Amygdala (tissue), 56 donors: ENCODE measurements around the gene SYT5.
"Not testable (repeated sequence)": the region's sequence is repeated elsewhere in the genome, so short reads cannot be mapped to it uniquely, and the experiment has no call there.

Experiments
- DNase-seq, 56 donors: peaks; one replicate each; lab custom pipeline; 2025; lab: John Stamatoyannopoulos, UW

SYT5 gene

DNA sequence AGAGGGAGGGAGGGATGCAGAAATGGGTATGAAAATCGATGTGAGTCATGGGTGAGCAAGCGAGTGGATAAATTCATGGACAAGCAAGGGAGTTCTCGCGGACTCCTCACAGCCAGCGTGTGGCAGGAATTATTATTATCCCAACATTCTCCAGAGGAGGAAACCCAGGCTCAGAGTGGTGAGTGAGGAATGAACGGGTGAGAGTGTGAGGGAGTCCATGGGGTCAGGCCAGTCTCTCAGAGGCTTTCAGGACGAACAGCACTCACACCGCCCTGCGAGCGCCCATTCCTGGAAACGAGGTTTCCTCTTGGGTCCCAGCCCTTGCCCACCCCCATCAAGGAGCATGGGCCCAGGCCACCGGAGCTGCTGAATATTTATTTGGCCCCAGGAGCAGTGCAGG is 7.3 kb downstream of the SYT5 start:
- DNase-seq = no peak

DNA sequence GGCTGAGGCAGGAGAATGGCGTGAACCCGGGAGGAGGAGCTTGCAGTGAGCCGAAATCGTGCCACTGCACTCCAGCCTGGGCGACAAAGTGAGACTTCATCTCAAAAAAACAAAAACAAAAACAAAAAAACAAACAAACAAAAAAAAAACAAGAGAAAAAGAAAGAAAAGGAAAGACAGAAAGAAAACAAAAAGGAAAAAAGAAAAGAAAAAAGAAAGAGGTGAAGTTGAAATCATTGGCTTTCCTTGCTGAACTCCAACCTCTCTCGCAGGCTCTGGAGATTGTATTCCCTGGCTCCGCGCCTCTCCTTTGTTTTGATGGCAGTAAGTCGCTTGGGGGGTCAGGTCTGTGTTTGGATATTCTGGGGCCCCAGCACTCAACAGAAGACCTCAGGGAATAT is 7.8 kb downstream of the SYT5 start:
- not testable (repeated sequence) for DNase-seq

DNA sequence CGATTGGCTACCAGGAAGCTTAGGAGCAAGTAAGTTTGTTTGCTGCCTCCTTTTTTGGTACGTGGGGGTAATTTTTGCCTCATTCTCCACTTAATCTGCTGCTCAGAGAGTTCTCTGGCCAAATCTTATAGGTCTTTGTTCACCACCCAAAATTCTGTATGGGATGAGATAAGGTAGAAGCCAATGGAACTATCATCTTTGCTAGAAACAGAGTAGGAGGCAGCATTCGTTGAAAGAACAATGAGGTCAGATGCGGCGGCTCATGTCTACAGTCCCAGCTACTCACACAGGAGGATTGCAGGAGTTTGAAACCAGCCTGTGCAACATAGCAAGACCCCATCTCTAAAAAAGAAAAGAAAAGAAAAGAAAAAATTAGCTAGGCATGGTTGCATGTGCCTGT is 8.6 kb downstream of the SYT5 start:
- DNase-seq = no peak

DNA sequence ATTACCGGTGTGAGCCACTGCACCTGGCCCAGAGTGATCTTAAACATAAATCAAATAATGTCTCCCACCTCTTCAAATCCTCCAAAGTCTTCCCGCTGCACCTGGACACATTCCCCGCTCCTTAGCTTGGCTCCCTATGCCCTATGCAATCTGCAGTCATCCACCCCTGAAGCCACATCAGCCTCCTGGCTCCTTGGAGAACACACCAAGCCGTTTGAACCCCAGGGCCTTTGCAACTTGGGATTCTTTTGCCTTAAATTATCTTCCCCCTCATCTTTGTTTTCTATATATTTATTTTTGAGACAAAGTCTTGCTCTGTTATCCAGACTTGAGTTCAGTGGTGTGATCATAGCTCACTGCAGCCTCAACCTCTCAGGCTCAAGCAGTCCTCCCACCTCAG is 11.0 kb downstream of the SYT5 start:
- no peak for DNase-seq

DNA sequence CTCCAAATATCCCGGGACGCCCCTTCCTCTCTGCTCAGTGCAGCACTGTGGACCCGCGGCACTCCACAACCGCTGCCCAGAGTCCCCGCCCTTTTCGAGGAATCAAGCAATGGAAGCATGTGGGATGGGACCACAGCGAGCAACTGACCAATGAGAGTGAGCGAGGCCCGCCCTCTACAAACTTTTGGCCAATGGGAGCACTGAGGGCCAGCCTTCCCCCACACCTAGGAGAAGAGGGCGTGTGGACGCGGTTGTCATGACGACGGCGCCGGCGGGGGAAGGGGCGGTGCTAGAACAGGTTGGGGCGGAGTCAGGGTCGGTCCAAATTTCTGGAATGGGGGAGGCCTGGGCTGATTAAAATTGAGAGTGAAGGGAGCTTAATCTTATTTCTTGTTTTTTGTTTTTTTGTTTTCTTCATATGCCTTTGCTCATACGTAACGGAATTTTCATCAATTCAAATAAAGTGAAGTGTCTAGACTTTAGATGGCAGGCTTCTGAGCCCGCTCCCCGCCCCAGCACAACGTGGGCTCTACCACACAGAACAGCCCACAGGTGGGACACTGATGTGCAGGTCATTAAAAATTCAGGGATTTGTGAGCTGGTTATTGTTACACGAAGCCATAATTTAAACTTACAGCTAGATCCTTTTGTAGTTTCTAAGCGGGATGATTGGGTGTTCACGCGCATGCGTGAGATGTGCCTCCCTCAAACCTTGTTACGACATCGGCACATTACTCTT is 13.4 kb downstream of the SYT5 start, which contains the start of gene DNAAF3:
TSS of gene DNAAF3 (minus strand) at position 84 of the 739 bp plus-strand sequence. CDS start 200 bp downstream, outside the sequence.
- DNase-seq = peak in 55 of 56 donors; percentile 25 to 96 (median 83)

DNA sequence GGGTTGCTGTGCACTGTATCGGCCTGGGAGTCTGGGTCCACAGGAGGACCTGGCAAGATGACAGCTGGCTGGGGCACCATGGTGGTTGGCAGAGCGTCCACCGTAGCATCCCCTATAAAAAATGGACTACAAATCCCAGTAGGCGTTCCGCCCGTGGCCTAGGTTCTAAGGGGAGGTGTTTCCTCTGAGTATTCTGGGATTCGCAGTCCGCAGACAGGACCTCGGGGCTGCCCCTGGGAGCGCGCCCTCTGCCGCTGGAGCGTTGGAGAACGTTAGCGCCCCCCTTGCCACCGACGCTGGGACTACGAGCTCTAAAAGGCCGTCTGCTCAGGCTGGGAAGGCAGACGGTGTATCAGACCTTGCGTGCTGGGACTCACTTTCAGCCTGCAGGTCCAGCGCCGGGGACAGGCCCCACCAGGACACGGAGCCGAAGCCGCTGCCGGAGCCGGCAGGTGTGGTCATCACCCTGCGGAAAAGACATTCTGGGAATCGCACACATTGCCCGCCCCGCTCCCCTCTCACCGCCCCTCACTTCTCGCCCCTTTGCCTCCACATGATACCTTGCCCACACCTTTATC is 14.0 kb downstream of the SYT5 start:
- DNase-seq = peak in 31 of 56 donors; percentile 6 to 69 (median 38)

DNA sequence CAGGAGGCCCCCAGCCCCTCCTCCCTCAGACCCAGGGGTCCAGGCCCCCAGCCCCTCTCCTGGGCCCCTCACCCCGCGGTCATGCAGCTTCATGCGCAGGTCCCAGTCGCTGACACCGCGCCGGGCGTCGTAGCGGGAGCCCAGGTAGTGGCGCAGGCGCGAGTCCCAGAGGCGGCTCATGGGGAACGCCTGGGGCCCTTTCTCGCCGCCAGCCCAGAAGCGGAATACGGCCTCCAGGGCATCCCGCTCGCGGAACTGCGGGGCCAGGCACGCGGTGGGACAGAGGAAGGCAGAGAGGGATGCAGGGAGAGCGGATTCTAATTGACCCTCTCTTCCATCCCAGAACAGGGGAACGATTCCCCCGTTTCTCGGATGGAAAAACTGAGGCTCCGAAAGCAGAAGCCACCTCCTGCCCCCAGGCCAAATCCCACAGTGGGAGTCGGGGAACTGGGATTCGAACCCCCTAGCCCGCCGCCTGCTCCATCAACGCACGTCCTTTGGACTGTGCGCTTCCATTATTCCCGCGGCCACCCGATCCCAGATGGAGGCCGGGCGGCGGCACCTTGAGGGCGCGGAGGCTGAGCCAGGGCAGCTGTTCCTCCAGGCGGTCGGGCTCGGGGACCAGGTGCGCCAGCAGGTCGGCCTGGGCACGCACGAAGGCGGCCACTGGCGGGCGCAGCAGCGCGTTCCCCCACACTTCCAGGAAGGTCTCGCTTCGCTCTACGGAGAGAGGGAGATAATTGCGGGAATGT is 18.3 kb downstream of the SYT5 start:
- DNase-seq = no peak

DNA sequence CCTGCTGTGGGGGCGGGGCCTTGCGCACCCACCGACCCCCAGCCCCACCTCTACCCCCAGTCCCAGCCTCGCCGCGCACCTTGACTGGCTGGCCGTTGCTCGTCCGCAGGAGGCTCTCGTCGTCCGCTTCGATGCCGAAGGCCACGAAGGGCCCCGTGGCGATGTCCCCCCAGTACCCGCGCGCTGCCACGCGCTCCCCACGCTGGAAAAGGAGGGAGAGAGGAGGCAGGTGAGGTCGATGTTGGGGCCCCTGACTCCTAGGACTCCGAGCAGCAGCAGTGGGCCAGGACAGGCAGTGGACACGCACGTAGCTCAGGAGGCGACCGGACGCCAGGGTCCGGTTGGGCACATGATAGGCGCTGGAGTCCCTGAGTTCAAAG is 19.1 kb downstream of the SYT5 start:
- DNase-seq = no peak

DNA sequence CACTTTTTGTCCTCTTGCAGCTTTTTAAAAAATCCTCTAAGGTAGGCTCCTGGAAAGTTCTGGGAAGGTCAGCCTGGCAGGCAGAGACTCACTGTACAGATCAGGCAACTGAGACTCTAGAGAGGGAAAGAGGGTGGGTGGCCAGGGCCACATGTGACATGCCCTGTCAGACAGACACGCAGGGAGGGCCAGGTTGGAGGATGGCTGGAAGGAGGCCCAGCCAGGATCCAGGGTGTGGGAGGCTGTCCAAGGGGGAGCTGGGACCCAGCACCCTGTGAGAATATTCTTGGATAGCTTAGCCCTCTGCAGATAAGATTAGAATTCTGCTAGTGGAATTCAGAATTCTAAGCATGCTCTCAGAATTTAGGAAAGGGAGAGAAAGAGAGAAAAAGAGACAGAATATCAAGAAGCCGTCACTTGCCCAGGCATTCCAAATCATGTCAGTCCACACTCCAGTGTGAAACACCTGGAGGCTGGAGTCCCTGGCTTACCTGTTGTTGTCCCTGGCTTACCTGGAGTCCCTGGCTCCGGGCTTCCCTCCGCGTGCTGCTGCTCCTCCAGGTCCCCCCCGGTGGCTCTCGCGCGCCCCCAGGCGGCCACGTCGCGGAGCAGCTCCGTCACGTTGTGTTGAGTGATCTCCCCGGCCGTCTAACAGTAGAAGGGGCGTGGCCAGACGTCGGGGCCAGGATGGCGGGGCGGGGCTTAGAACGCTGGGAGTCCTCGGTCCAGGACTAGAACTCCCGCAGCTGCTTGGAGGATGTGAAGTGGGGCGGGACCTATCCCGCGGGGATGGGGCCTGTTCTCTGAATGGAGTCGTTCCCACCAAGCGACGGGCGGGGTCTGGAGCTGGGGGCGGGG is 19.7 kb downstream of the SYT5 start:
- peak in 35 of 56 donors; percentile 2 to 79 (median 28) for DNase-seq

DNA sequence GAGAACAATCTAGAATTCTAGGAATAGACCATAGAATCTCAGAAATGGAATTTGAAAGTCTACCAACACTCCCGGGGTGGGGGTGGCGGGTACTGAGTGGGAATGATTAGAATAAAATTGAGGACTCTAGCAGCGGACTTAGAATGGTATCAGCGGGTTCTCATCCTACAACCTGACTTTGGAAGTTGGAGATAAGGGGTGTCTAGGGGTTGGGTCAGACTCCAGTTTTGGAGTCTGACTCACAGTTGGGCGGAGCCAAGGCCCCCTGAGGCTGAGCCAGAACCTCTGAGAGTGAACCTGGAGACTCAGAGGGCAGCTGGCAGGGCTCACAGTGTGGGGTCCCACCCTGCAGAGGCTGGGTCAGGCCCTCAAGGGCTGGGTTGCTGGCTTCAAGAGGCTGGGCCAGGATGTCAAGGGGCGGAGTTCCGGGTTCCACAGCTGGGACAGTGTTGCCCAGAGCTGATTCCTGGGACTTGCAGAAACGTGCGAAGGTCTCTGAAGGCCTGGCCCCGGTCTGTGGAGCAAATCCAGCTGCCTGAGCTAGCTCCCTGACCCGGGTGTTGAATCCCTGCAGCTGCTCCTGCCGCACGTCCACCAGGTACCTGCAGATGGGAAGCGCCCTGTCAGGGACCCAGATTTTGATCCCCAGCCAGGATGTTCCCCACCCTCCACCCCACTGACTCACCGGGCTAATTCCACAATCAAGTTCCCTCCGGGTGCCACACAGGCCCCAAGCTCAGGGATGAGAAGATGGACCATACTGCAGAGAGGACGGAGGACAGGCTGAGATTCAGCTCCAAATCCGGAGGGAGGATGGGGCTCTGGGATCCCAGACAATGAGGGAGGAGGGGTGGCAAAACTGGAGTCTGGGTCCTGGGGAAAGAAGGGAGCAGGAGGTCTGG is 21.0 kb downstream of the SYT5 start:
- DNase-seq = peak in 1 of 56 donors; percentile 6

DNA sequence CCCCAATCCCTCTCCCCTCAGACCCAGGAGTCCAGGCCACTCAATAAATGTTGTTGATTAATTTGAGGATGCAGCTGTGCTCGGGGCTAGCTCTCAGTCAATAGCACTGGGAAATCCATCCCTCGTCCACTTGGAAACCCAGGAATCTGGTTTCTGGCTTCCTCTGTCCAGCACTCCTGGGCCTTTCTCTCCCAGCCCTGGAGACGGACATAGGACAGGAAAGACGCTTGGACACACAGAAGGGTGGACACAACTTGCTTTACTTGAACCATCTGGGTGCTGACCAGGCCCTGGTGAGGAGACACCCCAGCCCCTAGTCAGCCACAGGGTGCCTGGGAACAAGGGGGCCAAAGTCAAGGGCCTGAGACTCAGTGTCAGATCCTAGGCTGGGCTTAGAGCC is 21.7 kb downstream of the SYT5 start:
- no peak for DNase-seq

DNA sequence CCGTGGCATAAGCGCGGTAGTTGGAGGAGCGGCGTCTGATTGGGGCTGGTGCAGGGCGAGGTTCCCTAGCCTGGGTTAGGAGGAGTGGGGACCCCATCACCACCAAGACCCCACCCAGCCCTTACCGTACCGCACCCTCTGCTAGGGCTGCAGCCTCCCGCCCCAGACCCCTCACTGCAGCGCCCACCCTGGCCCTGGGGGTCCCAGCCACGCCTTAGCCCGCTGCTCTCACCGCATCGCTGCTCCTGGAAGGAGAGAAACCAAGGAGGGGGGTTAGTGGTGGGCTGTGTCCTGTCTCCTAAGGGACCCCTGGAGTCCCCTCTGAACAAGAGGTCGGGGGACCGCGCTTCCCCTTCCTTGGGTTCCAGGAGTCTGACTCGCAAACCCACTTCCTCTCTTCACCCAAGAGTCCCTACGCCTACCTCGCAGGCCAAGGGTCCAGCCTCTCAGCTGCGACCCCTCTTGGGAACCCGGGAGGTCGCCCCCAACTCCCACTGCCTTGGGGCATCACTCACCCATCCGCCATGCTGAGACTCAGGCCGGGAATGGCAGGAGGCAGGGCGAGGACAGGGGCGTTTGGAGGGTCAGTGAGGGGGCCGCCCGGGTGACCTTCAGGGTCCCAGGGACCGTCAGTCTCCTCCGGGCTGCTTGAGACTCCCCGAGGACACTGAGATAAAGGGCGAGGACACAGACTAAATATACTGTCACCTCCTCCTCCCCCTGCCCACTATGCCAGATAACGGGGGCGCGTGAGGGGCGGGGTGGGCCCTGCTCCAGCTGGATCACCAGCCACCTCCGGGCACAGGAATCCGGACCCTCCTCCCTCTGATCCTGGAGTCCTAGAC is 22.8 kb downstream of the SYT5 start, which contains the start of gene TNNI3:
TSS of gene TNNI3 (minus strand) at position 669 of the 845 bp plus-strand sequence. CDS start at position 526, 143 bp downstream.
- DNase-seq = no peak

DNA sequence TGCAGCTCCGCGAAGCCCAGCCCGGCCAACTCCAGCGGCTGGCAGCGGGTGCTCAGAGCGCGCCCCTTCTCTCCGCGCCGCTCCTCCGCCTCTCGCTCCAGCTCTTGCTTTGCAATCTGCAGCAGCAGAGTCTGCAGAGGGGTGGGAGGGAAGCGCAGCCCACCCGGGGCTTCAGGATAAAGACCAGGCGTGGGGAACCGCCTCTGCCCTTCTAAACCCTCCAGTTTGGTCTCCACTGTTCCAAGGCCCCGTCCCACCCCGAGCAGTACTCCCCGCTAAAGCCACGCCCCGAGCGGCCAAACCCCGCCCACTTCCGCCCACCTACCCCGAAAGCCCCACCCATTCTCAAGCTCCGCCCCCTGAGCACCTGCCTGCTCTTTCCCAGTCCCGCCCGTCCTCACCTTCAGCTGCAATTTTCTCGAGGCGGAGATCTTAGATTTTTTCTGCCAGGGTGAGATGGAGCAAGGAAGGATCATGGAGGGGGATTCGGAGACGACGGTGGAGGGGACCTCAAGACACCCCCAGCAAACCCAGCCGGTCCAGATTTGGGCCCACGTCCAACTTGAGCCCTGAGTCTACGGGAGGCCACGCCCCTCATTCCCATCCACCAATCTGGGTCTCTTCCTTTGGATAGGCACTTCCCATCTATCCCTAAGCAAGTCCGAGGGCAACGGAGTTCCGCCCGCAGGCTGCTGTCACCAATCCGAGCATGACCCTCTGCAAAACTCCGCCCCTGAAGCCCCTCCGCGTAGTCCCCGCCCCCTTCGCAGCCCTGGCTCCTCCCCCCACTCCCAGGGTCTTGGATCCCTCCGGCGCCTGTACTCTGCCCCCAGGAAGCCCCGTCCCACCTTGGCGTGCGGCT is 23.7 kb downstream of the SYT5 start:
- DNase-seq = peak in 5 of 56 donors; percentile 6 to 47 (median 16)

DNA sequence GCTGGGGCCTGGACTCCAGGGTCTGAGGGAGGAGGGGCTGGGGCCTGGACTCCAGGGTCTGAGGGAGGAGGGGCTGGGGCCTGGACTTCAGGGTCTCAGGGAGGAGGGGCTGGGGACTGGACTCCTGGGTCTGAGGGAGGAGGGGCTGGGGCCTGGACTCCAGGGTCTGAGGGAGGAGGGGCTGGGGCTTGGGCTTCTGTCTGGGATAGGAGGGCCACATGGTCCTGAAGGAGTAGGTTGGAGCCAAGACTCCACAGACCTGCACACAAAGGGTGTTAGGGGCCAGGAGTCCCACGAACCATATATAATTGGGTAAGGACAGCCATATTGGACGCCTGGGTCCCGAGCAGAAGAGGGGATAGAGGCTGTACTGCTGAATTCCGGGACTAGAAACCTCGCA is 24.3 kb downstream of the SYT5 start:
- not testable (repeated sequence) for DNase-seq

DNA sequence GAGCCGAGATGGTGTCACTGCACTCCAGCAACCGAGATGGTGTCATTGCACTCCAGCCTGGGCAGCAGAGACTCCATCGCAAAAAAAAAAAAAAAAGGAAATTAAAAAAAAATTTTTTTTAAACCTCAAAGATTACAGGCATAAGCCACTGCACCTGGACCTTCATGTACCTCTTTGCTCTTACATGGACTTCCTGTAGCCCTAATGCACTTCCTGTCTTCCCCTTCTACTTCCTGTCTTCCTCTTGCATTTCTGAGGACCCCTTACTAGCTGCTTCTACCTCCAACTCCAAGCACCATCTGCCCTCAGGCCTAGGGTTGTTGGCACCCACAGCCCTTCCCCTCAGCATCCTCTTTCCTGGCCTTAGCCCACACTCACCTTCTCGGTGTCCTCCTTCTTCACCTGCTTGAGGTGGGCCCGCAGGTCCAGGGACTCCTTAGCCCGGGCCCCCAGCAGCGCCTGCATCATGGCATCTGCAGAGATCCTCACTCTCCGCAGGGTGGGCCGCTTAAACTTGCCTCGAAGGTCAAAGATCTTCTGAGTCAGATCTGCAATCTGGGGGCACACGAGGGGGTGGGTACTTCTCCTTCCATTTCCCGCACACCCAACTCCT is 26.3 kb downstream of the SYT5 start:
- DNase-seq = no peak

DNA sequence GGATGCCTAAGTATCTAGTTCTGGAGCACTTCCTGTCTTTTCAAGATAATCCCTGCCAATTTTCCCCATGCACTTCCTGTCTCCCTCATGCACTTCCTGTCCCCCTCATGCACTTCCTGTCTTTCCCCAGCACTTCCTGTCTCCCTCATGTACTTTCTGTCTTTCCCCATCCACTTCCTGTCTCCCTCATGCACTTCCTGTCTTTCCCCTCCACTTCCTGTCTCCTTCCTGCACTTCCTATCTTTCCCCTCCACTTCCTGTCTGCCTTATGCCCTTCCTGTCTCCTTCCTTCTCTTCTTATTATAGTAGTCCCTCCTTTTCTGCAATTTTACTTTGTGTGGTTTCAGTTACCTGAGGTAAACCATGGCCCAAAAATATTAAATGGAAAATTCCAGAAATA is 28.1 kb downstream of the SYT5 start:
- no peak for DNase-seq
